ENCODE data around the gene DOCK1.

Gene DOCK1

DNA sequence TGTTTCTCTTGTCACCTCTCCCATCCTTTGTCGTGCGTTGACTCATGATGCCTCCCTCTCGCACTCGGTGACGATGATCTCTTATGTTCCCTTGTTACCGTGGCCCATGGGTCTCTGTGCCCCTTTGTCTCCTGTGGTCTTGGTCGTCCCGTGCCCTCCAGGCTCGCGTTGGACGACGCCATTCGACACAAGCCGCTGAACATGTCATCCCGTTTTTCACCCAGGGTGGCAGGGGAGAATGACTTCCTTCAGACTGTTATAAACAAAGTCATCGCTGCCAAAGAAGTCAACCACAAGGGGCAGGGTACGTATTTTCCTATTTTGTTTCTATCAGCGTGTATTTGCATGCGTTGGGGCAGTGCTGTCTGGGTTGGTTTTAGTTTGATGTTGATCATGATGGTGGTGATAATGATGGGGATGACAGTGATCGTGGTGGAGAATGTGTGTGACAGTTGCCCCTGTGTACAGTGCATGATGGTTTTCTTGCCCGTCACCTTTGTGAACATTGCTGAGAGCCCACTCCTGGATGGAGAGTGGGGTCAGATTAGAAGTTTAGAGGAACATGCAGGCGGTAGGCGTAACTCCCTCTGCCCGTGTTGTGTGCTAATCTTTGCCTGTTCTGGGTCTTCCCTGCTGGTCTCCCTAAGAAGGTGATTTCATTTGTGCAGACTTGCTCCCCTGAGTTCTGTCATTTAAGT is 107.0 kb downstream of the DOCK1 start:
- DNase-seq (ENCODE audit: low spot score), result no peak

DNA sequence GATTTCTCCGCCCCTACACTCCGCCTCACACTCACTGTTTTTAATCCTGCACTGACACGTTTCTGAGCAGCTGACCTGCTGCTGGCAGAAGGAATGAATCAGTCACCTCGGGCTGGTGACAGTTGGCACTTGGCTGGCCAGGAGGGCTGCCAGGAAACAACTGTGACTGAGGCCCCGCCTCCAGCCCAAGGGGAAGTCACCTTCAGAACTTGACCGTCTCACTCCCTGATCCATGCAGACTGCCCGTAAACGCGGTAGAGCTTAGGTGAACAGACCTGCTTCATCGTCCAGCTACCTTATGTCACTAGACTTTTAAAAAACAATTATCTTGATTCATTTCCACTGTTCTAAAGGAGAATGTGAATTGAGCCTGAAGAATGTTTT is 107.5 kb downstream of the DOCK1 start:
- no peak for DNase-seq (ENCODE audit: low spot score)

DNA sequence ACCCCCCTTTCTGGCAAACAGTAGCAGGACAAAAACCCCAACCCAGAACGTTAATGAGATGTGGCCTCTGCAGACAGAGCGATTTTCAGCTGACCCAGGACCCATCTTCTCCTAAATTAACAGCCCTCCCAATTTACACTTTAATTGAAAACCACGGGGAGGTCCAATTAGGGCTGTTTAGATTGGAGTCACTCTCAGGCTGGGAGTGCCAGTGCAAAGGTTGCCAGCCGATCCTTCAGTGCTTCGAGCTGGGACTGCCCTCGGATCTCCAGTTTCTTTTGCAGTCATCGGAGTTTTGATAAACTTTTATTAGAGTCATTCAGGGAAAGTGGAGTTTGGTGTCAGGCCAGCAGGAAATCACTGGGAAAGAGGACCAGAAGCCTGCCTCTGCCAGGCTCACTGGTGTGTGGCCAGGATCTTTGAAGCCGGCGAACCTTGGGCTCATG is 108.0 kb downstream of the DOCK1 start:
- no peak for DNase-seq (ENCODE audit: low spot score)

DNA sequence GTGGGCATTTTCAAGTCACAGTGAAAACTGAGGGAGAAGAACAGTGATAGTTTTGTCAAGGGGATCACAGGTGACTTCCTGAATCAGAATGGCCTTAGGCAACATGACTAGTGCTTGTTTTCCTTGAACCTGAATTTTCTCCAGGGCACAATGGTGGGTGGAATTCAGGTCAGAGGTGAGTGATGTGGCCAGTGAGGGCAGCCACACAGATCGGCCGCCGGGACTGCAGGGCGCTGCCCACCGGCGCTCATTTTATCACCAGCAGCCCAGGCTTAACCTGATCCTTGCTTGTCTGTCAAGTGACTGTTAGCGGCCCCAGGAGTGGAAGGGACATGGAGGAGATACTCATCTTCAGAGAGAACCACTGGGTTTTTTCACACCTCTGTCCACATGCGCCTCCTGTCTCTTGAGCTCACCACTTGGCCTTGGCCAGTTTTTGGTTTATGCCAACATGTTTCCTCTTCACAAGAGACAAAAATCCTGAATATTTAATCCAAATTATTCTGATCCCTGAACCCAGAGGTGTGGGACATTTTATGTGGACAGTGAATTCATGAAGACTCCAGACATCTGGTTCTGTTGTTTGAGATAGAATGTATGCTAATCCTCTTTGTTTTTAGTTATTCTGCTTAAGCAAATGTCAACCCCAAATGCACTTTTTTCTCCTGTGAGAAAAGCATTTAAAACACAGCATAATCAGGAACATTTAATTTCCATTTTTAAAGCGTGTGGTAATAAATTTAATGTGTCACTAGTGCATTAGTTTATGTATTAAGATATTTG is 108.7 kb downstream of the DOCK1 start:
- DNase-seq (ENCODE audit: low spot score), result no peak

DNA sequence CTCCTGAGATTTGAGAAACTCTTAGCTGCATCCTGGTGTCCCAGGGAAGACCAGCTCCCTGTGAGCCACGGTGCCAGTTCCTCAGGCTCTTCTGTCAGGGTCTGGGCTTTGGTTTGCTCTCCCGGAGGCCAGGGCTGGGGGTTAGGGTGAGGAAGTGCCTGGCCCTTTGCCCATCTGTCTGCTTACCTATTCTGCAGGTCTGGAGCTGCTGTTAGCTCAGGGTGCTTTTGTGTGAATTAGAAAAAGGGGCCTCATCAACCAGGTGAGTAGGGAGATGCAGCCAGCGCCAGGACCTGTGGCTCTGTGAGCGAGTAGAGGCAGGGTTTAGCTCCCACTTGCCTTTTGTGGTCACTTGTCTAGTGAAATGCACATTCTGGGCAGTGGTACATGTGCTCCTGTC is 109.4 kb downstream of the DOCK1 start:
- DNase-seq (ENCODE audit: low spot score), result no peak

DNA sequence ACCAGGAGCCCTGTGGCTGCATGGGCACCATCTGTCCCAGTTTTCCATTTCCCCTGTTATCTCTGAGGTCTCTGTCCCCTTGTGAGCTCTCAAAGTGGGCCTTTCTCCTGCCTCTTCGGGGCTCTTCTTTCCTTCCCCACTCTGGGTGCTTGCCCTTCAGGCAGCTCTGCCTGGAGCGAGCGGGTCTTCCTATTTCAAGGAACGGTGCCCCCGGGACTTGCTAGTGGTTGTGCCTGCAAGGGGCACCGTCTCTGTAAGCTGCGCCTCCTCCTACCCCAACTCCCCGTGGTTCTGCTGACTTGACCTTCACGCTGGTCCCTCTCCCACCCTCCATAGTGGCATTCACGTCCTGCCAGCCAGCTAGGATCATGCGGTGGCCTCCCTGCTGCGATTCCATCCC is 110.1 kb downstream of the DOCK1 start:
- no peak for DNase-seq (ENCODE audit: low spot score)

DNA sequence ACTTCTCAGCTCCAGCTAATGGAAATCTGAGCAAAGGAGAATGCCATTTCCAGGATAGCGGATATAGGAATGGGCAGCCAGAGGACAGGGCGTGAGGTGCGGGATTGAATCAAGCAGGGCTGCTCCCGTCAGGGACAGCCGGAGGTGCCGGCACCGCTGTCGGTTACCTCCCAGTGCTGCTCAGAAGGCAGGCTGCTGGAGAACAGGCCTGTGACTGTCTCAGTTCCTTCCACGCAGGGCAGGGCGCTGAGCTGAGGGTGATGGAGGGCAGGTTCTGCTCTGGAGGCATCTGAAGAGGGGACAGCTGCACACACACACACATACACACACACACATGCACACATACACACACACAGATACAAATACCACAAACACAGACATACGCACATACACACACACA is 111.1 kb downstream of the DOCK1 start:
- no peak for DNase-seq (ENCODE audit: low spot score)

DNA sequence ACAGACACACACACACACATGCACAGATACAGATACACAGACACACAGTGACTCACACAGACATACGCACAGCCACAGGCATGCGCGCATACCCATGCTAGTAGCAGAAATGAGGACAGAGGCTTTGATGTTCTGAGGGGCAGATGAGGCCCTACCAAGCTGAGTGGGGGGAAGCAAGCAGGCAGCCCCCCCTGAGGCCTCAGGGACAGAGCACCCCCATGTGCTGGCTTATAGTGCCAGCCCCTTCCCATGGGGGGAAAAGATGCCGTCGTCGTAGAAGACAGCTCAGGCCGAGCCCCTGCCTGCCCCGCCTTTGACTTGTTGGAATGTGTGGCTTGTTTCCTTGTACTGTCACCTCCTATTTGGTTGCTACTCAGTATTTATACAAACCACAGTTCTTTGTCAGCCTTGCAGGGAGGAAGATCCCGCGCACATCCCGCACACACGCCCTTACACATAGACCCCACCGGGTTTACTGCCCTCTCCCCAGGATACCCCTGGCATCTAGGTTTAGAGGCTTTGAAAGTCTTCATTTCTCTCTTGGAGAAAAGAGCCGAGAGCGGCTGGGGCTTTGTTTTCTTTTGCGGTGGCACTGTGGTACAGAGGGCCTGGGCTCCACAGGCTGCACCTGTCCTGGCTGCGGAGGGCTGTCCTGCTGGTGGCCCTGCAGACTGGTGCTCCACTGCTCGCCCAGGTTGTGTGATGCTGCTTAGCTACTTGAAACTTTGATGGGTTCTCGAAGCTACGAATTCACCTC is 112.5 kb downstream of the DOCK1 start:
- no peak for DNase-seq (ENCODE audit: low spot score)

DNA sequence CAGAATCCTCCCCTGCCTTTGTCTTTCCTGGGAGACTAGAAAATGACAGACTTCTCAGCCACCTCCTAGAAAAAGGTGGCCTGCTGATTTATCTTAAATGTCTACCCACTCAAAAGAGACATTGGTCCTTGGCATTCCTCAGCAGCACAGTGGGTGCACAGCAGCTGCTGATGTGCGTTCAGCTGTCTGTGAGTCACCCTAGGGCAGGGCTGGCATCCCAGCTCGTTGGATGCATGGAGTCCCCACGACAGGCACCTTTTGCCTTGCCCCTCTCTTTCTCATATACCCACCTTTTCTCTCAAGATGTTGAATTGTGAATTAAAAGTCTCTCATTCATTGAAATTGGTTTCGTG is 113.0 kb downstream of the DOCK1 start:
- DNase-seq (ENCODE audit: low spot score), result no peak

DNA sequence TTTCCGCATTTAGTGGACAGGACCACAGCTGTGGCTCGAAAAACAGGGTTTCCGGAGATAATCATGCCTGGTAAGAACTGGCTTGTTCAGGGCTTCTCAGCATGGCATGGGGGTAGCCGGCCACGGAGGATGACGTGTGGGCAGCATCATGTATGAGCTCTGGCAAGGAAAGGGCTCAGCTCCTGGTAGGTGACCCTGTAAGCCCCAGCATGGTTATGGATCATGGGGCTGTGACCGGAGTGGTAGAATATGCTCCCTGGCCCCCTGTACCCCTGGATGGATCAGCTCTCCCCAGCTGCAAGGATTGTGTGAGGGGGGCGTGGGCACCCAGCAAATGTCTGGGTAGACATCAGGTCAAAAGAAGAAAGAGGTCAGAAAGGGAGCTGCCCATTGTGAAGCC is 113.5 kb downstream of the DOCK1 start:
- DNase-seq (ENCODE audit: low spot score), result no peak

DNA sequence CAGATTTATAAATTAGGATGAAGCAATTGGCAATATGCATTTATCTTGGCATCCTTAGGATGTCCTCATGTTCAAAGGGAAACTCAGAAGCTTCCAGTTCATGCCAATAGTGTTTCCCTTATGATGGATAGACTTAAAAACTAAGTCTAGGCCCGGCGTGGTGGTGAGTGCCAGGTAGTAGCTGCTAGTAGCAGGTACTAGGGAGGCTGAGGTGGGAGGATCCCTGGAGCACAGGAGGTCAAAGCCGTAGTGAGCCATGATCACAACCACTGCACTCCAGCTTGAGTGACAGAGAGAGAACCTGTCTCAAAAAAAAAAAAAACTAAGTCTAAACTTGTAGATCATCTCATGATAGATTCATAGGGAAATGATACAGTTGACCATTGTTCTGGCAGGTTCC is 115.0 kb downstream of the DOCK1 start:
- DNase-seq (ENCODE audit: low spot score), result no peak

DNA sequence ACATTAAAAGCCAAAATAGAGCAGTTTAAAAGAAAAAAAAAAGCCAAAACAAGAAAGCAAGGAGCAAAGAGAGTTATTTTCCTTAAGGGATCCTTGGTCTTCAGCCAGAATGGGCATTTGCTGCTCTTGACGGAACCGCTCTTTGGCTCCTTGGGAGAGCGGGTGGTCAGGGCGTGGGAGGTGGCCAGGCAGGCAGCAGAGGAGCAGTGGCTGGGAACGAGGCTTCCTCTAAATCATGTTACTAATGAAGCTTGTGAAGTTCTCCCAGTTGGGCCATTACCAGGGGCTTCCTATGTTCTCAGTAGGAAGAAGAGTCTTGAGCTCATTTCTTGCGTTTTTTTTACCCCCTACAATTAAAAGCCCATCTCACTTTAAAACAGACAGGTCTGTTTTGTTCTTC is 116.6 kb downstream of the DOCK1 start:
- DNase-seq (ENCODE audit: low spot score), result no peak

DNA sequence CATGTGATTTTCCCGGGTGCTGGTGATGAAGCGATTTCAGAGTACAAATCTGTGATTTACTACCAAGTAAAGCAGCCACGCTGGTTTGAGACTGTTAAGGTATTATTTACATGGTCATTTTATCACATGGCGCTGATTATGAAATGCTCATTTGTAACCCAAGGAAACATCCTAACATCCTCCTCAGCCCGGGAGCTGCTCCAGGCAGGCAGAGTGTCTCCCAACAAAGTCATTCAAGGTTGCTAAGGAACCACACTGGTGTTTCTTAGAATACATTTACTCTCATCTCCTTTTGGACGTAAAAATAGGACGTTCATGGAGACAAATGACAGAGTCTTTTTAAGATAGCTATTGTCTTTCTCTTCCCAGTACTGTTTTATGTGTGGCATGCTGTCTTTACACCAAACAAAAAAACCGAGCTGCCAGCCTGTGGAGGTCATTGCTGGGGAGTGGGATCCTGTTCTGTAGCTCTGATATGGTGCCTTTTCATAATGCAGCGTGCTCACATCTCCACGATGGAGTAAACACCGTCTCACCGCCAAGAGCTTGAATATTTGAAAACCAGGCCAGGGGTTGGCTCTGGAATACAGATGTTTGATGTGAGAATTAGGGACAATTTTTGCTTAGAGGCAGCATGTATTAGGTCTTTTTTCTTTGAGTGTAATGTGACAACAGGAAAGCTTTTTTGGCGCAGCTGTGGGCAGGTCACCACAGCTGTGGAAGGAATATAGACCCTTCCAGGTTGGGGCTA is 119.6 kb downstream of the DOCK1 start:
- DNase-seq (ENCODE audit: low spot score), result no peak

DNA sequence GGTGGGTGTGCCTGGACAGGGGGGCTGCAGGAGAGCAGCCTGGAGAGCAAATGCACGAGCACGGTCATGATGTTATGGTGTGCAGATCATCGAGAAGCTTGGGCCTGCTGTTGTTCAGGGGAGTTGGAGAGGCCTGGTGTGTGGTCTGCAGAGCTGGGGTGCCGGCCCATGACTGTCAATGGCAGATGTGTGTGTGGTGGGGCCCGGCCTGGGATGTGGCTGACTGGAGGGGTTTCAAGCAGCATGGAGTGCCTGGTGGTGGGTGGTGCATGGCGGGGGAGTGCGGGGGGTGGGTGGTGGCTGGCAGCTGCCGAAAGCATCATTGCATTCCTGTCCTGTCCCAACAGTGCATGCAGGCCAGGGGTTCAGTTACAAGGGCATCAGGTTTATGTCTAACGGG is 122.6 kb downstream of the DOCK1 start:
- DNase-seq (ENCODE audit: low spot score), result no peak

DNA sequence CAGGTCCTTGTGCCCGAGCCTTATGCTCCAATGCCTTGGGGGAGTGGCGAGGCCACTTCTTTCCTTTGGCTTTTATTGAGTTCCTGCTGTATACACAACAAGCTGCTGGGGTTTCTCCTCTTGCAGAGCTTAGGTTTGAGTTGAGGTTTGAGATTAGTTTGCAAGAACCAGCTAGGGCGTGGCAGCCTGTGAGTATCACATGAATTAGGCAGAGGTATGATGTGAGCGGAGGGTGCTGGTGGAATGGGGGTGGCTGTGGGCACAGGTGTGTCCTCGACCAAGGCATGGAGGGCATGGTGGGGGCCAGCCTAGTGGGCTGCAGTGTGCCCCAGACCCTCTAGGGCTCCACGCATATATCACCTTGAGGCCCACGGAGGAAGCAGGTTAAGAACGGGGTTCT is 123.3 kb downstream of the DOCK1 start:
- DNase-seq (ENCODE audit: low spot score), result no peak

DNA sequence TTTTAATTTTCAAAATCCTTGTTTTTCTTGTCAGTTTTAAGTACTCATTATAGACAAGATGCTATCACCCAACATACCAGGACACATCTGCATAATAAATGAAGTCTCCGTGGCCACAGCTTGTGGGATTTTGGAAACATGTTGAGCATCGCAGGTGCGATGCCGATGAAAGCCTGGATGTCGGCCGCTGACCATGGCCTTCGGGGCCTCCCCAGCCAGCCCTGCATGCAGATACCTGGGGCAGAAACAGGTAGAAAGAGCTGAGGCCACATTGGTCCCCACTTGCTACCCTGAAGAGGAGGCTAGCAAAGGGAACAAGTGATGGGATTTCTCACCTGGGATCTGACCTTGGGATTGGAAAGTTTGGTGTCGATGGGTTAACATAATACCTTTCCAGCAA is 123.8 kb downstream of the DOCK1 start:
- DNase-seq (ENCODE audit: low spot score), result no peak

DNA sequence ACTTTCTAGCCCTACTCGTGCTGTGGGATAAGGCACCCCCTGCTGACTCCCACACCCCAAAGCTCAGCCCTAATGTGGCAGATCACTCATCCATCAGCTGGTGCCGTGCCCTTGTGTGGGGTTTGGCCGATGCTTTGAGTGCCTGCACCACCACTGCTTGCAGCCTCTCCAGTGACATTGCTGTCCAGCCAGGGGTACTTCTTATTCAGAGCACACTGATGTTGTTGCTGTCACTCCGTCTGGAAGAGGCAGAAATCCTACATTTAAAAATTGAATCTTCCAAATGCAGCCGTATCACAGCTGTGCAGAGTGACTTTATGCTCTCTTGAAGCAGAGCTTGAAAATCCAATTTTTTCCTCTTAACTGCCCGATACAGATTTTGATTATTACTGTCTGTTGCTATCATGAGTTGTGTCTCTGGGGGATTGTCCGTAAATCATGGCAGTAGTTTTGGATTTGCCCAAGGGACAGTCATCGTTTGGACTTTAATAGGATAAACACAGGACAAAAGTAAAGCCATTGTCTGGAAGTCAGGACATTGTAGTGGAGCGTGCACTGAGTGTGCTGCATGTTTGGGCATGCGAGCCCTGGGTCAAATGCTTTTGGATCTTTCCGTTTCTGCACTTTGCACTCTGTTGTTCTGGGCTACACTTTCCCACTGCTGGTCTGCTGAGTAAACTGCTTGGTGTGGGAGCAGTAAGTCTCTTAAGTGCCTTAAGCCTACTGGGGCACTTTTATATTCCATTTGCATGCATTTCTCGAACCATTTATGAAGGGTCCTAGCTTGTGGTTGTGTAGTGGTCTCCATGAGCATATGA is 128.2 kb downstream of the DOCK1 start:
- DNase-seq (ENCODE audit: low spot score), result no peak

DNA sequence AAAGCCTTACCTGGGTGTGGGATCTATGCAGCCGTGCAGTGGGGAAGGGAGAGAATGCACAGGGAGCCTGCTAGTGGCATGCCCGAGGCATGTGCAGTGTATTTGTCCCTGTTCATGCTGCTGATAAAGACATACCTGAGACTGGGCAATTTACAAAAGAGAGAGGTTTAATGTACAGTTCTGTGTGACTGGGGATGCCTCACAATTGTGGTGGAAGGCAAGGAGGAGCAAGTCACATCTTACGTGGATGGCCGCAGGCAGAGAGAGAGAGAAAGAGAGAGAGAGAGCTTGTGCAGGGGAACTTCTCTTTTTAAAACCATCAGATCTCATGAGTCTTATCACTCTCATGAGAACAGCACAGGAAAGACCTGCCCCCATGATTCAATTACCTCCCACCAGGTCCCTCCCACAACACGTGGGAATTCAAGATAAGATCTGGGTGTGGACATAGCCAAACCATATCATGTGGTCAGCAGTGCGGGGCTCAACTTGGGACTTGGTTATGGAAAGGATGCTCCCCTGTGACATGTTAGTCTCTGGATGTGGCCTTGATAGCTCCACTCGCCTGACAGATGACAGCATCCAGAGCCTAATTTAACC is 128.9 kb downstream of the DOCK1 start:
- DNase-seq (ENCODE audit: low spot score), result no peak

DNA sequence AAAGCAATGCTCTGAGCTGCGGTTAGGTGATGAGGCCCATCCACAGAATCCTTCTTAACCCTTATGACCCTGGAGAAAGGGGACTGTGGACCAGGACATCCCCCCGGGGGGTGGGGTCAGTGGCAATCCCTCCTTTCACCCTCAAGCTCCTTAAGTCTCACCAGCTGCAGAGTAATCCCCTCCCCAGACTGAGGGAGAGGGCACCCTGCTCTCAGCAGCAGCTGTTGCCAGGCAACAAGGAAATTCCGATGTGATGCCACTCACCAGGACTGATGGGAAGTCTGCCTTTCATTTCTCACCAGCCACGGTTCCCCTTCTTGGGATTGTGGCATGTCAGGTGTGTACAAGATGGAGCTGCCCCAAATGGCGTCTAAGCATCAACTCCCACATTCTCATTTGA is 129.6 kb downstream of the DOCK1 start:
- DNase-seq (ENCODE audit: low spot score), result no peak

DNA sequence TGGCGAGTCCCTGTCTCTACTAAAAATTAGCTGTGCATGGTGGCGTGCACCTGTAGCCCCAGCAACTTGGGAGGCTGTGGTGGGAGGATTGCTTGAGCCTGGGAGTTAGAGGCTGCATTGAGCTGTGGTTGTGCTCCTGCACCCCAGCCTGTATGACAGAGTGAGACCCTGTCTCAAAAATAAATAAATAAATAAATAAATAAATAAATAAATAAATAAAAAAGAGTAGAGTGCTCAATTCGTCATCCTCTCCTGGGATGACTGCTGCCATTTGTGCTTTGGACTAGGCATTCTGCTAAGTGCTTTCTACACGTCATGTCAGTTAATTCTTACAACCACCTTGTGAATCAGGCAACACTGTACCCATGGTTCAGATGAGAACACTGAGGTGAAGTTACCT is 130.6 kb downstream of the DOCK1 start:
- DNase-seq (ENCODE audit: low spot score), result no peak

DNA sequence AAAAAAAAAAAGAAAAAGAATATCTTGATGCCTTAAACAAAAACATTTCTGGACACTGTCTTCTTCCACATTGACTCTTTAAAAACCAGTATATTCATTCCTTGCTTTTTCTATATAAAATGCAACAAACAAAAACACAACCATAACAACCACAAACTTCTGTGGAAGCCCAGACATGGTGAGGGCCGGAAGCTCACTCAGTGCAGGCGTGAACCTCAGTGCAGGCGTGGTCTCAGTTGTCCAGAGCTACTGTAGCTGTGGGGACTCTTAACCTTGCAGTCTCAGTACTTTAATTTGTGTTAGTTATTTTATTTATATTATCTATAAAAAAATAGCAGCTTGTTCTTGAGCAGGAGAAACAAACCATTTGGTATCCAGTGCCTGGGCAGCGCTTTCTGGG is 131.8 kb downstream of the DOCK1 start:
- no peak for DNase-seq (ENCODE audit: low spot score)

All from NAMALWA (cell line).